Pancreas (tissue), 10 donors: ENCODE measurements around the gene DDX56. TPM values are rescaled to one million over a fixed set of nuclear protein-coding genes. Genes with fewer than 3 reads are reported as not detected.

Experiments
- ATAC-seq, 4 donors: fragments of 200-7000 bp; cut with Tn5 transposase; one replicate each; pipeline versions ENCODE4 v1.8.0 to v1.9.1; 2020; ENCODE audit warnings: mild to moderate bottlenecking in 4 of 4, moderate library complexity in 4 of 4
- DNase-seq, 6 donors: peaks; one replicate each; pipeline ENCODE4 v3.0.0-alpha.2; 2020
- FAIRE-seq: peaks from 2 replicates; lab custom pipeline; 2012; peaks lifted over from hg19 to GRCh38; lab: Jason Lieb, UNC
- H3K27ac ChIP-seq, 4 donors: fragments of 200-600 bp; sonication (generic); 1 replicate in 3 of 4; 2 replicates in 1 of 4; pipeline versions ENCODE4 v1.5.0 to v1.8.0; 2020
- H3K27me3 ChIP-seq, 4 donors: fragments of 200-600 bp; one replicate each; pipeline ENCODE4 v1.8.0; 2021
- H3K36me3 ChIP-seq, 3 donors: fragments of 200-600 bp; sonication (generic) in 1 of 3; one replicate each; pipeline versions ENCODE4 v1.5.0 to v1.8.0; 2020 to 2021
- H3K4me1 ChIP-seq, 3 donors: fragments of 200-600 bp; one replicate each; pipeline ENCODE4 v1.8.0; 2021
- H3K4me3 ChIP-seq, 4 donors: fragments of 200-600 bp; sonication (generic) in 2 of 4; one replicate each; pipeline versions ENCODE4 v1.5.0 to v1.8.0; 2020 to 2021
- H3K9me3 ChIP-seq, 4 donors: fragments of 200-600 bp; one replicate each; pipeline ENCODE4 v1.8.0; 2021
- CTCF ChIP-seq, 4 donors: fragments of 200-600 bp; sonication (generic) in 3 of 4; IDR thresholded peaks; one replicate each; pipeline versions ENCODE4 v1.5.0 to v1.8.0; 2021; ENCODE audit warnings: antibody characterized with exemption in 4 of 4
- WGBS, 2 donors: extraction: QIAGEN DNeasy Blood & Tissue Kit; methylation state at CpG; one replicate each; pipeline ENCODE4 v1.1.7; 2013; 5-methylcytosine and 5-hydroxymethylcytosine counted together
- intact Hi-C, 3 donors: fragments of 100-400 bp; cut with DNase I; formaldehyde crosslinking; loops; one replicate each; pipeline versions ENCODE4 v1.11.1 to v1.14.2; 2022
- polyA plus RNA-seq, 2 donors: library from polyadenylated mRNA; stranded (reverse); fragments of 200-250 nt; gene quantifications; one replicate each; pipeline ENCODE4 v1.2.3, GENCODE V29; 2013
- total RNA-seq, 6 donors: library from RNA; stranded (reverse); fragmentation: NEBNext Ultra II Directional in 4 of 6; extraction: Animal tissue kit (Norgen Biotek cat#: 25700) in 4 of 6; gene quantifications; one replicate each; pipeline versions ENCODE4 v1.2.1 to v1.2.4, GENCODE V29; 2021 to 2023
- donor health status: healthy with polysubstance abuse.
- donor health status: DM: no; HTN: no; CAD: no; lungs with moderate emphysema.
- donor health status: DM: no; HTN: no; CAD: no.
- donor health status: control.
- donor health status: control.
- donor health status: Bipolar disorder and iron deficiency.
- donor health status: DM: yes; HTN: yes; CAD: no.
- donor health status: DM: no; HTN: no; CAD: no.
- donor health status: DM: no; HTN: no; CAD: no.
- donor health status: DM: yes; HTN: yes; CAD: no.

Gene DDX56
- total and polyA plus RNA-seq, 8 donors, result 23.0 to 114 (median 30.4) TPM

- Histone ChIP-seq H3K27ac (peak within 1 kb of the TSS; percentile 92 to 99 (median 98)), H3K36me3 (peaks cover 0 to 20% (median 19%) of the 10 kb centered on the region in 3 donors), H3K27me3 (no peaks in the 10 kb centered on the region), H3K4me1 (peaks cover 7 to 16% (median 16%) of the 10 kb centered on the region in 3 donors), H3K9me3 (no peaks in the 10 kb centered on the region), H3K4me3 (peak within 1 kb of the TSS; percentile 74 to 99 (median 92))
- TF ChIP-seq CTCF (IDR thresholded peaks at IDR 0.05), result no peak
- 0% methylated on average over 60 to 71 of the region's 71 CpGs for WGBS, 2 donors
- FAIRE-seq, result peak; percentile 64
- peak; percentile 95 to 98 (median 96) for ATAC-seq
- intact Hi-C loops, result loop anchor here in 1 of 3 donors (10.0 kb wide), 1 partner anchor 343 kb away; no protein-coding TSS in a partner anchor
- peak; percentile 99 to 100 (median 100) for DNase-seq
These were observed 8.3 kb upstream of the DDX56 start, which contains the start of gene TMED4 for GRCh38 chr7:44581879-44582603. Gene TMED4 (minus strand): TSS chr7:44582231. CDS start chr7:44582206, 25 bp downstream.

- Histone ChIP-seq H3K27ac (peak overlapping the region; percentile 77 to 99 (median 98)), H3K4me3 (peak overlapping the region; percentile 74 to 99 (median 92)), H3K4me1 (peaks cover 7 to 16% (median 16%) of the 10 kb centered on the region in 3 donors), H3K9me3 (no peaks in the 10 kb centered on the region), H3K27me3 (no peaks in the 10 kb centered on the region), H3K36me3 (peaks cover 0 to 20% (median 19%) of the 10 kb centered on the region in 3 donors)
- WGBS, 2 donors, result 5% methylated on average over 30 of the region's 30 CpGs
- no peak for TF ChIP-seq CTCF (IDR thresholded peaks at IDR 0.05)
- DNase-seq, result peak in 4 of 6 donors; percentile 32 to 64 (median 50)
- intact Hi-C loops, result loop anchor here in 1 of 3 donors (10.0 kb wide), 1 partner anchor 344 kb away; no protein-coding TSS in a partner anchor
- FAIRE-seq, result no peak
- ATAC-seq, result peak; percentile 12 to 40 (median 33)
These were observed 7.5 kb upstream of the DDX56 start for GRCh38 chr7:44580945-44581878.

GRCh38 chr7:44576228-44576627, 2.5 kb upstream of the DDX56 start:
- H3K4me3 ChIP-seq, result no peak overlapping the region
- WGBS, 2 donors, result 71 to 81% methylated on average over 2 of the region's 2 CpGs
- no peak for TF ChIP-seq CTCF (IDR thresholded peaks at IDR 0.05)
- no peaks in the 10 kb centered on the region for H3K27me3 ChIP-seq
- H3K36me3 ChIP-seq, result peaks cover 0 to 34% (median 19%) of the 10 kb centered on the region in 3 donors
- FAIRE-seq (no peak), DNase-seq (no peak), ATAC-seq (no peak)
- H3K27ac ChIP-seq, result no peak overlapping the region
- intact Hi-C loops, result no loop called here
- no peaks in the 10 kb centered on the region for H3K9me3 ChIP-seq
- H3K4me1 ChIP-seq, result peaks cover 12 to 23% (median 16%) of the 10 kb centered on the region in 3 donors

- Histone ChIP-seq H3K36me3 (peaks cover 5 to 44% (median 22%) of the 10 kb centered on the region in 3 donors), H3K4me3 (no peak overlapping the region), H3K27ac (no peak overlapping the region), H3K27me3 (no peaks in the 10 kb centered on the region), H3K4me1 (peaks cover 8 to 12% (median 9%) of the 10 kb centered on the region in 3 donors), H3K9me3 (no peaks in the 10 kb centered on the region)
- no peak for TF ChIP-seq CTCF (IDR thresholded peaks at IDR 0.05)
- intact Hi-C loops, result no loop called here
- DNase-seq (no peak), FAIRE-seq (no peak), ATAC-seq (no peak)
These were observed 1.3 kb upstream of the DDX56 start for GRCh38 chr7:44575054-44575453.
